Measurements from ENCODE around the gene ZNF3.
A peak's percentile ranks its signal among the peaks of the same experiment; 100 is the strongest.

Gene ZNF3

DNA sequence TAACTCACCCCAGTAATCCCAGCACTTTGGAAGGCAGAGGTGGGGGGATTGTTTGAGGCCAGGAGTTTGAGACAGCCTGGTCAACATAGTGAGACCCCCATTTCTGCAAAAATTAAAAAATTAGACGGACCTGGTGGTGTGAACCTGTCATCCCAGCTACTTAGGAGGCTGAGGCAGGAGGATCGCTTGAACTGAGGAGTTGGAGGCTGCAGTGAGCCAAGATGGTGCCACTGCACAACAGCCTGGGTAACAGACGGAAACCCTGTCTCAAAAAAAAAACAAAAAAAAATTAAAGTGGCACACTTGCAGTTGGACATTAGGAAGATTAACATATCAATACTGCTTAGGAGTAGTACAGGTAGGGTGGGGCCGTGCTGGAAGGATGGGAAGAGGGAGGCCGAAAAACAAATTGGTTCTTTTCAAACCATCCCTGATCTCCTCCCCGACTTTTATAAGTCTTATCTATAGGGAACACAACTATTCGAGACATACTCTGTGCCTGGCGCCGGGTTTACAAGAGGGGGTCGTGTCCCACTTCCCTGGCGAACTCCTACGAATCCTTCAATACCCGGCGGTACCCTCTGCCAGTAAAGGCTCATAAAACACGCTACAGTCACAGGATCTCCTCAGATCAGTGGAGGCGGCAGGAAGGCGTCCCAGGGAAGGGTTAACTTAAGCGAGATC is 37.0 kb upstream of the ZNF3 start (continued):
- TF ChIP-seq, protein P1, sequence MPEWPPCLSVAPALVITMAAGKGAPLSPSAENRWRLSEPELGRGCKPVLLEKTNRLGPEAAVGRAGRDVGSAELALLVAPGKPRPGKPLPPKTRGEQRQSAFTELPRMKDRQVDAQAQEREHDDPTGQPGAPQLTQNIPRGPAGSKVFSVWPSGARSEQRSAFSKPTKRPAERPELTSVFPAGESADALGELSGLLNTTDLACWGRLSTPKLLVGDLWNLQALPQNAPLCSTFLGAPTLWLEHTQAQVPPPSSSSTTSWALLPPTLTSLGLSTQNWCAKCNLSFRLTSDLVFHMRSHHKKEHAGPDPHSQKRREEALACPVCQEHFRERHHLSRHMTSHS (tag by site-specific recombination; IDR thresholded peaks at IDR 0.05): no peak
- TF ChIP-seq, protein P2, sequence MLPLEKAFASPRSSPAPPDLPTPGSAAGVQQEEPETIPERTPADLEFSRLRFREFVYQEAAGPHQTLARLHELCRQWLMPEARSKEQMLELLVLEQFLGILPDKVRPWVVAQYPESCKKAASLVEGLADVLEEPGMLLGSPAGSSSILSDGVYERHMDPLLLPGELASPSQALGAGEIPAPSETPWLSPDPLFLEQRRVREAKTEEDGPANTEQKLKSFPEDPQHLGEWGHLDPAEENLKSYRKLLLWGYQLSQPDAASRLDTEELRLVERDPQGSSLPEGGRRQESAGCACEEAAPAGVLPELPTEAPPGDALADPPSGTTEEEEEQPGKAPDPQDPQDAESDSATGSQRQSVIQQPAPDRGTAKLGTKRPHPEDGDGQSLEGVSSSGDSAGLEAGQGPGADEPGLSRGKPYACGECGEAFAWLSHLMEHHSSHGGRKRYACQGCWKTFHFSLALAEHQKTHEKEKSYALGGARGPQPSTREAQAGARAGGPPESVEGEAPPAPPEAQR (tag by site-specific recombination; IDR thresholded peaks at IDR 0.05): no peak
- TF ChIP-seq, protein P3, sequence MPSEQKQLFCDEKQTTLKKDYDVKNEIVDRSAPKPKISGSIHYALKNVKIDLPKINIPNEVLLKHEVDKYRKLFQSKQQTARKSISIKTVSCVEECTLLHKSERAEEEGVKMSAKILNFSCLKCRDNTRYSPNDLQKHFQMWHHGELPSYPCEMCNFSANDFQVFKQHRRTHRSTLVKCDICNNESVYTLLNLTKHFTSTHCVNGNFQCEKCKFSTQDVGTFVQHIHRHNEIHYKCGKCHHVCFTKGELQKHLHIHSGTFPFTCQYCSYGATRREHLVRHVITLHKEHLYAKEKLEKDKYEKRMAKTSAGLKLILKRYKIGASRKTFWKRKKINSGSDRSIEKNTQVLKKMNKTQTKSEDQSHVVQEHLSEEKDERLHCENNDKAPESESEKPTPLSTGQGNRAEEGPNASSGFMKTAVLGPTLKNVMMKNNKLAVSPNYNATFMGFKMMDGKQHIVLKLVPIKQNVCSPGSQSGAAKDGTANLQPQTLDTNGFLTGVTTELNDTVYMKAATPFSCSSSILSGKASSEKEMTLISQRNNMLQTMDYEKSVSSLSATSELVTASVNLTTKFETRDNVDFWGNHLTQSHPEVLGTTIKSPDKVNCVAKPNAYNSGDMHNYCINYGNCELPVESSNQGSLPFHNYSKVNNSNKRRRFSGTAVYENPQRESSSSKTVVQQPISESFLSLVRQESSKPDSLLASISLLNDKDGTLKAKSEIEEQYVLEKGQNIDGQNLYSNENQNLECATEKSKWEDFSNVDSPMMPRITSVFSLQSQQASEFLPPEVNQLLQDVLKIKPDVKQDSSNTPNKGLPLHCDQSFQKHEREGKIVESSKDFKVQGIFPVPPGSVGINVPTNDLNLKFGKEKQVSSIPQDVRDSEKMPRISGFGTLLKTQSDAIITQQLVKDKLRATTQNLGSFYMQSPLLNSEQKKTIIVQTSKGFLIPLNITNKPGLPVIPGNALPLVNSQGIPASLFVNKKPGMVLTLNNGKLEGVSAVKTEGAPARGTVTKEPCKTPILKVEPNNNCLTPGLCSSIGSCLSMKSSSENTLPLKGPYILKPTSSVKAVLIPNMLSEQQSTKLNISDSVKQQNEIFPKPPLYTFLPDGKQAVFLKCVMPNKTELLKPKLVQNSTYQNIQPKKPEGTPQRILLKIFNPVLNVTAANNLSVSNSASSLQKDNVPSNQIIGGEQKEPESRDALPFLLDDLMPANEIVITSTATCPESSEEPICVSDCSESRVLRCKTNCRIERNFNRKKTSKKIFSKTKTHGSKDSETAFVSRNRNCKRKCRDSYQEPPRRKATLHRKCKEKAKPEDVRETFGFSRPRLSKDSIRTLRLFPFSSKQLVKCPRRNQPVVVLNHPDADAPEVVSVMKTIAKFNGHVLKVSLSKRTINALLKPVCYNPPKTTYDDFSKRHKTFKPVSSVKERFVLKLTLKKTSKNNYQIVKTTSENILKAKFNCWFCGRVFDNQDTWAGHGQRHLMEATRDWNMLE (tag by site-specific recombination; conservative IDR thresholded peaks at IDR 0.05; ENCODE audit: low read depth): no peak
- TF ChIP-seq TRIM28 (IDR thresholded peaks at IDR 0.05; ENCODE audit: borderline replicate concordance, low read length): no peak
- TF ChIP-seq GLIS2 (tag by site-specific recombination; IDR thresholded peaks at IDR 0.05): no peak
- TF ChIP-seq, protein P4, sequence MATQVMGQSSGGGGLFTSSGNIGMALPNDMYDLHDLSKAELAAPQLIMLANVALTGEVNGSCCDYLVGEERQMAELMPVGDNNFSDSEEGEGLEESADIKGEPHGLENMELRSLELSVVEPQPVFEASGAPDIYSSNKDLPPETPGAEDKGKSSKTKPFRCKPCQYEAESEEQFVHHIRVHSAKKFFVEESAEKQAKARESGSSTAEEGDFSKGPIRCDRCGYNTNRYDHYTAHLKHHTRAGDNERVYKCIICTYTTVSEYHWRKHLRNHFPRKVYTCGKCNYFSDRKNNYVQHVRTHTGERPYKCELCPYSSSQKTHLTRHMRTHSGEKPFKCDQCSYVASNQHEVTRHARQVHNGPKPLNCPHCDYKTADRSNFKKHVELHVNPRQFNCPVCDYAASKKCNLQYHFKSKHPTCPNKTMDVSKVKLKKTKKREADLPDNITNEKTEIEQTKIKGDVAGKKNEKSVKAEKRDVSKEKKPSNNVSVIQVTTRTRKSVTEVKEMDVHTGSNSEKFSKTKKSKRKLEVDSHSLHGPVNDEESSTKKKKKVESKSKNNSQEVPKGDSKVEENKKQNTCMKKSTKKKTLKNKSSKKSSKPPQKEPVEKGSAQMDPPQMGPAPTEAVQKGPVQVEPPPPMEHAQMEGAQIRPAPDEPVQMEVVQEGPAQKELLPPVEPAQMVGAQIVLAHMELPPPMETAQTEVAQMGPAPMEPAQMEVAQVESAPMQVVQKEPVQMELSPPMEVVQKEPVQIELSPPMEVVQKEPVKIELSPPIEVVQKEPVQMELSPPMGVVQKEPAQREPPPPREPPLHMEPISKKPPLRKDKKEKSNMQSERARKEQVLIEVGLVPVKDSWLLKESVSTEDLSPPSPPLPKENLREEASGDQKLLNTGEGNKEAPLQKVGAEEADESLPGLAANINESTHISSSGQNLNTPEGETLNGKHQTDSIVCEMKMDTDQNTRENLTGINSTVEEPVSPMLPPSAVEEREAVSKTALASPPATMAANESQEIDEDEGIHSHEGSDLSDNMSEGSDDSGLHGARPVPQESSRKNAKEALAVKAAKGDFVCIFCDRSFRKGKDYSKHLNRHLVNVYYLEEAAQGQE (tag by site-specific recombination; IDR thresholded peaks at IDR 0.05): no peak
- no peak for TF ChIP-seq ZNF785 (tag by site-specific recombination; IDR thresholded peaks at IDR 0.05)

DNA sequence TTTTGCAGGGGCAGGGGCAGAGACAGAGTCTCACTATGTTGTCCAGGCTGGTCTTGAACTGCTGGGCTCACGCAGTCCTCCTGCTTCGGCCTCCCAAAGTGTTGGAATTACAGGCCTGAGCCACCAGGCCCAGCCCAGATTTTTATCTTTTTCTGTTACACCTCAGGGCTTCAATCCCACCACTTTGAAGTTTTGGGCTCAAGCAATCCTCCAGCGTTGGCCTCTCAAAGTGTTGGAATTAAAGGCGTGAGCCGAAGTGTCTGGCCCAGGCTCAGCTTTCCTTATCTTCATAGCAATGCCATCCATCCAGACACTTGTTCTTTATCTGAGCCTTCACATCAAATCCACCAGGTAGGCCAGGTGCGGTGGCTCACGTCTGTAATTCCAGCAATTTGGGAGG is 33.5 kb upstream of the ZNF3 start:
- no peaks in the 10 kb centered on the region for H3K9me3 ChIP-seq (ENCODE audit: control insufficient read depth, insufficient read depth, low read depth, low read length)
- no peaks in the 10 kb centered on the region for H3K4me1 ChIP-seq (ENCODE audit: control insufficient read depth, insufficient read depth, low read length)
- no peak overlapping the region for H3K4me3 ChIP-seq (ENCODE audit: low read depth, low read length)
- no peak overlapping the region for H3K27ac ChIP-seq (ENCODE audit: extremely low read depth, low read depth, low read length)
- CTCF ChIA-PET: no interaction called here
- peaks cover 12 to 34% of the 10 kb centered on the region in 2 experiments; a peak in 2 of 3 replicates for H3K36me3 ChIP-seq (ENCODE audit: control insufficient read depth in 2 of 2, insufficient read depth in 1 of 2, low read length in 2 of 2)
- POLR2A ChIA-PET: interaction anchor here (1.5 to 4.2 kb wide), 2 partner anchors 11 to 14 kb away, joined by 3 to 39 read pairs; partner anchors contain the start of genes AP4M1, MBLAC1 and MCM7
- TF ChIP-seq ZNF121 (tag by site-specific recombination; IDR thresholded peaks at IDR 0.05) (0 out of 2 replicates have a peak, but pooled peaks have one; percentile 7), ZNF239 (tag by site-specific recombination; IDR thresholded peaks at IDR 0.05) (no peak), ZNF843 (tag by site-specific recombination; IDR thresholded peaks at IDR 0.05) (no peak), KLF9 (tag by site-specific recombination; IDR thresholded peaks at IDR 0.05; ENCODE audit: low read depth) (no peak)
- TF ChIP-seq, protein P5, sequence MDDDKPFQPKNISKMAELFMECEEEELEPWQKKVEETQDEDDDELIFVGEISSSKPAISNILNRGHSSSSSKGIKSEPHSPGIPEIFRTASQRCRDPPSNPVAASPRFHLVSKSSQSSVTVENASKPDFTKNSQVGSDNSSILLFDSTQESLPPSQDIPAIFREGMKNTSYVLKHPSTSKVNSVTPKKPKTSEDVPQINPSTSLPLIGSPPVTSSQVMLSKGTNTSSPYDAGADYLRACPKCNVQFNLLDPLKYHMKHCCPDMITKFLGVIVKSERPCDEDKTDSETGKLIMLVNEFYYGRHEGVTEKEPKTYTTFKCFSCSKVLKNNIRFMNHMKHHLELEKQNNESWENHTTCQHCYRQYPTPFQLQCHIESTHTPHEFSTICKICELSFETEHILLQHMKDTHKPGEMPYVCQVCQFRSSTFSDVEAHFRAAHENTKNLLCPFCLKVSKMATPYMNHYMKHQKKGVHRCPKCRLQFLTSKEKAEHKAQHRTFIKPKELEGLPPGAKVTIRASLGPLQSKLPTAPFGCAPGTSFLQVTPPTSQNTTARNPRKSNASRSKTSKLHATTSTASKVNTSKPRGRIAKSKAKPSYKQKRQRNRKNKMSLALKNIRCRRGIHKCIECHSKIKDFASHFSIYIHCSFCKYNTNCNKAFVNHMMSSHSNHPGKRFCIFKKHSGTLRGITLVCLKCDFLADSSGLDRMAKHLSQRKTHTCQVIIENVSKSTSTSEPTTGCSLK (tag by site-specific recombination; IDR thresholded peaks at IDR 0.05): no peak

Measured in HEK293 (cell line).